Measurements from ENCODE around the gene MGAT3. TPM values are rescaled to one million over a fixed set of nuclear protein-coding genes. Genes with fewer than 3 reads are reported as not detected.

Gene MGAT3
- polyA plus RNA-seq, 1 of the 3 experiments (the other 2 are of a cell fraction) = 0.16 TPM

GRCh38 chr22:39462443-39463221, 5.8 kb downstream of the MGAT3 start:
- no peak overlapping the region for H2AFZ ChIP-seq (ENCODE audit: low read depth)
- peaks cover 0 to 19% of the 10 kb centered on the region in 2 experiments; a peak in 1 of 4 replicates for H3K4me1 ChIP-seq (ENCODE audit: control insufficient read depth in 1 of 2, insufficient read depth in 2 of 2, low read depth in 1 of 2, low read length in 1 of 2)
- H3K9me2 ChIP-seq = no peaks in the 10 kb centered on the region
- 53% methylated on average over 2 of the region's 13 CpGs for WGBS (ENCODE audit: low lambda C conversion rate)
- no peaks in the 10 kb centered on the region for H3K9me3 ChIP-seq
- H3K27ac ChIP-seq (ENCODE audit: low read depth in 2 of 2, low read length in 1 of 2) = peak overlapping the region in 1 of 2 experiments; percentile 47; a peak in 1 of 4 replicates
- no peaks in the 10 kb centered on the region; the same call in 1 of the 2 replicates for H3K27me3 ChIP-seq (ENCODE audit: insufficient read depth)
- no peaks in the 10 kb centered on the region for H4K20me1 ChIP-seq (ENCODE audit: insufficient read depth)
- H3F3A ChIP-seq (replicated peaks; ENCODE audit: insufficient read depth) = no peaks in the 10 kb centered on the region
- H3K9ac ChIP-seq = no peak overlapping the region
- H3K79me2 ChIP-seq (ENCODE audit: insufficient read depth) = no peaks in the 10 kb centered on the region
- no peaks in the 10 kb centered on the region for H3K36me3 ChIP-seq (replicated peaks in 1 of 2; ENCODE audit: control insufficient read depth in 1 of 2, insufficient read depth in 2 of 2, low read length in 1 of 2)
- H3K4me2 ChIP-seq = no peak overlapping the region
- POLR2A ChIA-PET = no interaction called here
- CTCF ChIA-PET = interaction anchor here (0.6 kb wide), 1 partner anchor 19 kb away, joined by 3 read pairs; no protein-coding TSS in a partner anchor
- TF ChIP-seq MXI1 (IDR thresholded peaks at IDR 0.05; ENCODE audit: low read depth, low read length) (no peak), RAD21 (IDR thresholded peaks at IDR 0.05; ENCODE audit: low read length) (peak; percentile 49)
- H3K4me3 ChIP-seq (ENCODE audit: low read depth in 2 of 2, low read length in 1 of 2) = no peak overlapping the region
- DNase-seq = peak; percentile 60

GRCh38 chr22:39463277-39463676, 6.5 kb downstream of the MGAT3 start:
- peaks cover 0 to 19% of the 10 kb centered on the region in 2 experiments; a peak in 1 of 4 replicates for H3K4me1 ChIP-seq (ENCODE audit: control insufficient read depth in 1 of 2, insufficient read depth in 2 of 2, low read depth in 1 of 2, low read length in 1 of 2)
- CTCF ChIA-PET = no interaction called here
- H3K9ac ChIP-seq = no peak overlapping the region
- H3K36me3 ChIP-seq (replicated peaks in 1 of 2; ENCODE audit: control insufficient read depth in 1 of 2, insufficient read depth in 2 of 2, low read length in 1 of 2) = no peaks in the 10 kb centered on the region
- H3K27me3 ChIP-seq (ENCODE audit: insufficient read depth) = no peaks in the 10 kb centered on the region; the same call in 1 of the 2 replicates
- no peak overlapping the region; a peak in 1 of 4 replicates for H3K27ac ChIP-seq (ENCODE audit: low read depth in 2 of 2, low read length in 1 of 2)
- H3K9me3 ChIP-seq = no peaks in the 10 kb centered on the region
- H3K9me2 ChIP-seq = no peaks in the 10 kb centered on the region
- no peaks in the 10 kb centered on the region for H3F3A ChIP-seq (replicated peaks; ENCODE audit: insufficient read depth)
- no peak for DNase-seq
- WGBS (ENCODE audit: low lambda C conversion rate) = no CpG with 5 or more reads among the region's 6 CpGs
- H2AFZ ChIP-seq (ENCODE audit: low read depth) = no peak overlapping the region
- no peak overlapping the region for H3K4me3 ChIP-seq (ENCODE audit: low read depth in 2 of 2, low read length in 1 of 2)
- no peaks in the 10 kb centered on the region for H4K20me1 ChIP-seq (ENCODE audit: insufficient read depth)
- H3K79me2 ChIP-seq (ENCODE audit: insufficient read depth) = no peaks in the 10 kb centered on the region
- POLR2A ChIA-PET = no interaction called here
- no peak overlapping the region for H3K4me2 ChIP-seq
- no peak for TF ChIP-seq REST (IDR thresholded peaks at IDR 0.05; ENCODE audit: low read depth, low read length)
- TF ChIP-seq CTCF (IDR thresholded peaks at IDR 0.05) = no peak
- TF ChIP-seq TEAD4 (IDR thresholded peaks at IDR 0.05; ENCODE audit: borderline replicate concordance, insufficient read depth) = no peak
- no peak for TF ChIP-seq RCOR1 (IDR thresholded peaks at IDR 0.05; ENCODE audit: low read length)
- TF ChIP-seq FOXJ3 (CRISPR knock-in tag; IDR thresholded peaks at IDR 0.05) = no peak
- TF ChIP-seq POLR2AphosphoS5 (IDR thresholded peaks at IDR 0.05; ENCODE audit: low read depth, low read length) = no peak
- TF ChIP-seq USF1 (IDR thresholded peaks at IDR 0.05; ENCODE audit: borderline replicate concordance, low read depth) = no peak
- no peak for TF ChIP-seq RXRA (IDR thresholded peaks at IDR 0.05; ENCODE audit: borderline replicate concordance, low read depth)
- TF ChIP-seq FOXM1 (IDR thresholded peaks at IDR 0.05; ENCODE audit: low read depth) = no peak
- TF ChIP-seq SMC3 (IDR thresholded peaks at IDR 0.05; ENCODE audit: low read depth, low read length) = no peak
- TF ChIP-seq MAX (IDR thresholded peaks at IDR 0.05; ENCODE audit: low read depth) = no peak
- no peak for TF ChIP-seq CHD2 (IDR thresholded peaks at IDR 0.05; ENCODE audit: low read length, partially characterized antibody)
- TF ChIP-seq ZBTB33 (IDR thresholded peaks at IDR 0.05; ENCODE audit: borderline replicate concordance, low read depth) = no peak
- no peak for TF ChIP-seq MEF2A (IDR thresholded peaks at IDR 0.05; ENCODE audit: borderline replicate concordance, low read depth)

All from SK-N-SH (cell line).